Left colon (tissue), 2 donors: Measurements from ENCODE around the gene LRBA. TPM values are rescaled to one million over a fixed set of nuclear protein-coding genes. Genes with fewer than 3 reads are reported as not detected.
"Not testable (repeated sequence)": the region's sequence is repeated elsewhere in the genome, so short reads cannot be mapped to it uniquely, and the experiment has no call there.

ENCODE experiments used
- ATAC-seq: fragments of 200-7000 bp; cut with Tn5 transposase; one replicate; pipeline ENCODE4 v1.9.1; 2020; ENCODE audit warnings: mild to moderate bottlenecking, moderate library complexity
- DNase-seq, 2 donors: peaks; one replicate each; pipeline ENCODE4 v3.0.0-alpha.2; 2020
- intact Hi-C, 2 donors: fragments of 100-400 bp; cut with DNase I in 1 of 2; cut with micrococcal nuclease in 1 of 2; formaldehyde crosslinking; loops; one replicate each; pipeline versions ENCODE4 v1.11.2 to v1.14.0; 2022; cut with DNase I, micrococcal nuclease
- total RNA-seq, 2 donors: library from RNA; stranded (reverse); fragmentation: NEBNext Ultra II Directional; extraction: Animal tissue kit (Norgen Biotek cat#: 25700); gene quantifications; one replicate each; pipeline ENCODE4 v1.2.1, GENCODE V29; 2021
- donor health status: DM: no; HTN: no; CAD: no.
- donor health status: DM: yes; HTN: yes; CAD: no.

Gene LRBA
- total RNA-seq, 2 donors from 2014 or later, result 65.7 to 80.0 TPM

GRCh38 chr4:150952167-150952845 is 62.8 kb downstream of the LRBA start:
- ATAC-seq, result no peak
- intact Hi-C loops, result no loop called here
- DNase-seq, result no peak

GRCh38 chr4:150950657-150951288 is 64.3 kb downstream of the LRBA start:
- ATAC-seq (peak; percentile 40), DNase-seq (no peak)
- intact Hi-C loops, result no loop called here

- peak; percentile 51 for ATAC-seq
Measured at GRCh38 chr4:150949943-150950342, 65.1 kb downstream of the LRBA start.

GRCh38 chr4:150949342-150949741 is 65.7 kb downstream of the LRBA start:
- intact Hi-C loops, result no loop called here
- ATAC-seq (no peak), DNase-seq (no peak)

More at GRCh38 chr4:150949943-150950342, 65.1 kb downstream of the LRBA start:
- DNase-seq, result no peak
- intact Hi-C loops, result no loop called here

GRCh38 chr4:150948710-150949109 is 66.4 kb downstream of the LRBA start:
- DNase-seq (no peak), ATAC-seq (no peak)
- intact Hi-C loops, result no loop called here

GRCh38 chr4:150948074-150948473 is 67.0 kb downstream of the LRBA start:
- no peak for ATAC-seq
- intact Hi-C loops, result no loop called here
- DNase-seq, result no peak

- no peak for ATAC-seq
- intact Hi-C loops, result no loop called here
- no peak for DNase-seq
Measured at GRCh38 chr4:150944660-150945059, 70.4 kb downstream of the LRBA start.

GRCh38 chr4:150943818-150944217 is 71.3 kb downstream of the LRBA start:
- intact Hi-C loops, result no loop called here
- ATAC-seq (no peak), DNase-seq (no peak)

- no peak for DNase-seq
- no peak for ATAC-seq
- intact Hi-C loops, result no loop called here
Measured at GRCh38 chr4:150943126-150943525, 72.0 kb downstream of the LRBA start.

GRCh38 chr4:150942539-150942938 is 72.5 kb downstream of the LRBA start:
- ATAC-seq (no peak), DNase-seq (no peak)
- intact Hi-C loops, result no loop called here

- intact Hi-C loops, result no loop called here
- ATAC-seq, result no peak
- no peak for DNase-seq
Measured at GRCh38 chr4:150940123-150940522, 75.0 kb downstream of the LRBA start.

- DNase-seq (no peak), ATAC-seq (no peak)
- intact Hi-C loops, result no loop called here
Measured at GRCh38 chr4:150939530-150939929, 75.6 kb downstream of the LRBA start.

GRCh38 chr4:150938873-150939499 is 76.1 kb downstream of the LRBA start:
- no peak for ATAC-seq
- intact Hi-C loops, result no loop called here
- DNase-seq, result no peak

- DNase-seq (no peak), ATAC-seq (no peak)
- intact Hi-C loops, result no loop called here
Measured at GRCh38 chr4:150938417-150938816, 76.7 kb downstream of the LRBA start.

GRCh38 chr4:150934022-150934421 is 81.1 kb downstream of the LRBA start:
- DNase-seq (no peak), ATAC-seq (no peak)
- intact Hi-C loops, result no loop called here

- intact Hi-C loops, result no loop called here
- ATAC-seq (peak; percentile 85), DNase-seq (no peak)
Measured at GRCh38 chr4:150931796-150932195, 83.3 kb downstream of the LRBA start.

GRCh38 chr4:150931005-150931404 is 84.1 kb downstream of the LRBA start:
- ATAC-seq (no peak), DNase-seq (no peak)
- intact Hi-C loops, result no loop called here

- ATAC-seq (no peak), DNase-seq (no peak)
- intact Hi-C loops, result no loop called here
Measured at GRCh38 chr4:150923945-150924344, 91.1 kb downstream of the LRBA start.

GRCh38 chr4:150921486-150921885 is 93.6 kb downstream of the LRBA start:
- peak; percentile 71 for ATAC-seq
- intact Hi-C loops, DNase-seq: not testable (repeated sequence)

GRCh38 chr4:150918562-150918961 is 96.5 kb downstream of the LRBA start:
- intact Hi-C loops, DNase-seq: not testable (repeated sequence)

More at GRCh38 chr4:150918562-150918961, 96.5 kb downstream of the LRBA start:
- not testable (repeated sequence) for ATAC-seq
